C4-2B (cell line): ENCODE results near the gene TMEM178B.

Experiments used
- ZFX ChIP-seq: fragments of 450-650 bp; IDR thresholded peaks from 2 replicates; pipeline ENCODE4 v1.6.1; 2017
- TF ChIP-seq, protein P1 (sequence below): fragments of 450-650 bp; conservative IDR thresholded peaks from 2 replicates; pipeline ENCODE4 v1.5.1; 2017; ENCODE audit warnings: mild to moderate bottlenecking

DNA sequence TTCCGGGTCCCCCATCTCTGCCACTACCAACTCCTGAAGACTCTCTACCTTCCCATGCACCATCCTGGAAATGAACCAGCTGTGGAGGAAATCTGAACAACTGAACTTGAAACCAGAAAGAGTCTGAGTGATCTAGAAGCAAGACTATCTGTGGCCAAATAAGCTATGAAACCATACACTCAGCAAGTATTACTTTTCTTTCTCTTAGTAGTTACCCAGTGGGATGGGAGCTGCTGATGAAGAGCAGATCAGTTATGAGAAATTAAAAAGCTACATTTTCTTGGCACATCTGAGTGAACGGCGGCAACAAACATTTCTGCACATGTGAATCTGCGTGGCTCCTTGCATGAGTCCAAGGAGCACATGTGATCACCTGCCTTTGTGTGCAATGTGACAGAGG is 445.8 kb downstream of the TMEM178B start:
- TF ChIP-seq, protein P1, sequence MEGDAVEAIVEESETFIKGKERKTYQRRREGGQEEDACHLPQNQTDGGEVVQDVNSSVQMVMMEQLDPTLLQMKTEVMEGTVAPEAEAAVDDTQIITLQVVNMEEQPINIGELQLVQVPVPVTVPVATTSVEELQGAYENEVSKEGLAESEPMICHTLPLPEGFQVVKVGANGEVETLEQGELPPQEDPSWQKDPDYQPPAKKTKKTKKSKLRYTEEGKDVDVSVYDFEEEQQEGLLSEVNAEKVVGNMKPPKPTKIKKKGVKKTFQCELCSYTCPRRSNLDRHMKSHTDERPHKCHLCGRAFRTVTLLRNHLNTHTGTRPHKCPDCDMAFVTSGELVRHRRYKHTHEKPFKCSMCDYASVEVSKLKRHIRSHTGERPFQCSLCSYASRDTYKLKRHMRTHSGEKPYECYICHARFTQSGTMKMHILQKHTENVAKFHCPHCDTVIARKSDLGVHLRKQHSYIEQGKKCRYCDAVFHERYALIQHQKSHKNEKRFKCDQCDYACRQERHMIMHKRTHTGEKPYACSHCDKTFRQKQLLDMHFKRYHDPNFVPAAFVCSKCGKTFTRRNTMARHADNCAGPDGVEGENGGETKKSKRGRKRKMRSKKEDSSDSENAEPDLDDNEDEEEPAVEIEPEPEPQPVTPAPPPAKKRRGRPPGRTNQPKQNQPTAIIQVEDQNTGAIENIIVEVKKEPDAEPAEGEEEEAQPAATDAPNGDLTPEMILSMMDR: no peak
- no peak for TF ChIP-seq ZFX
